ENCODE results near the gene PUS7L. TPM values are rescaled to one million over a fixed set of nuclear protein-coding genes. Genes with fewer than 3 reads are reported as not detected.

PUS7L gene
- total RNA-seq, 1 experiment from 2014 or later, result 11.4 TPM

GRCh38 chr12:43742106-43742505 is 16.5 kb downstream of the PUS7L start:
- intact Hi-C loops (cut with micrococcal nuclease; ENCODE audit: unreplicated experiment) (no loop called here), in situ Hi-C loops (cut with HindIII; ENCODE audit: low pct_unique_long_range_greater_than_20kb, low sequenced_read_pairs) (no loop called here)
- Histone ChIP-seq H3K27me3 (ENCODE audit: control insufficient read depth, insufficient read depth, low read length) (no peaks in the 10 kb centered on the region), H3K4me3 (ENCODE audit: low read depth in 2 of 2, low read length in 2 of 2) (no peak overlapping the region), H3K4me1 (ENCODE audit: control insufficient read depth, insufficient read depth, low read length) (no peaks in the 10 kb centered on the region), H3K27ac (ENCODE audit: low read length) (no peak overlapping the region), H3K9me3 (ENCODE audit: control insufficient read depth, insufficient read depth, low read depth, low read length) (no peaks in the 10 kb centered on the region), H3K36me3 (ENCODE audit: control insufficient read depth, insufficient read depth, low read length) (peaks cover 5% of the 10 kb centered on the region)
- POLR2A ChIA-PET, result no interaction called here
- ATAC-seq (no peak), DNase-seq (ENCODE audit: low read depth, low spot score) (no peak)
- no peak for TF ChIP-seq TCF7L2 (IDR thresholded peaks at IDR 0.05; ENCODE audit: low read depth, low read length)
- TF ChIP-seq POLR2AphosphoS5 (IDR thresholded peaks at IDR 0.05; ENCODE audit: low read depth, low read length), result no peak
- TF ChIP-seq REST (IDR thresholded peaks at IDR 0.05; ENCODE audit: insufficient read depth in 1 of 2, low read depth in 2 of 2, low read length in 1 of 2), result no peak
- TF ChIP-seq SIN3A (IDR thresholded peaks at IDR 0.05; ENCODE audit: borderline replicate concordance, insufficient read depth, low read depth, low read length), result no peak
- TF ChIP-seq, protein P1, sequence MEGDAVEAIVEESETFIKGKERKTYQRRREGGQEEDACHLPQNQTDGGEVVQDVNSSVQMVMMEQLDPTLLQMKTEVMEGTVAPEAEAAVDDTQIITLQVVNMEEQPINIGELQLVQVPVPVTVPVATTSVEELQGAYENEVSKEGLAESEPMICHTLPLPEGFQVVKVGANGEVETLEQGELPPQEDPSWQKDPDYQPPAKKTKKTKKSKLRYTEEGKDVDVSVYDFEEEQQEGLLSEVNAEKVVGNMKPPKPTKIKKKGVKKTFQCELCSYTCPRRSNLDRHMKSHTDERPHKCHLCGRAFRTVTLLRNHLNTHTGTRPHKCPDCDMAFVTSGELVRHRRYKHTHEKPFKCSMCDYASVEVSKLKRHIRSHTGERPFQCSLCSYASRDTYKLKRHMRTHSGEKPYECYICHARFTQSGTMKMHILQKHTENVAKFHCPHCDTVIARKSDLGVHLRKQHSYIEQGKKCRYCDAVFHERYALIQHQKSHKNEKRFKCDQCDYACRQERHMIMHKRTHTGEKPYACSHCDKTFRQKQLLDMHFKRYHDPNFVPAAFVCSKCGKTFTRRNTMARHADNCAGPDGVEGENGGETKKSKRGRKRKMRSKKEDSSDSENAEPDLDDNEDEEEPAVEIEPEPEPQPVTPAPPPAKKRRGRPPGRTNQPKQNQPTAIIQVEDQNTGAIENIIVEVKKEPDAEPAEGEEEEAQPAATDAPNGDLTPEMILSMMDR (IDR thresholded peaks at IDR 0.05), result no peak
- BruUV-seq (replicated peaks), result no TSS peak
- CTCF ChIA-PET, result no interaction called here

DNA sequence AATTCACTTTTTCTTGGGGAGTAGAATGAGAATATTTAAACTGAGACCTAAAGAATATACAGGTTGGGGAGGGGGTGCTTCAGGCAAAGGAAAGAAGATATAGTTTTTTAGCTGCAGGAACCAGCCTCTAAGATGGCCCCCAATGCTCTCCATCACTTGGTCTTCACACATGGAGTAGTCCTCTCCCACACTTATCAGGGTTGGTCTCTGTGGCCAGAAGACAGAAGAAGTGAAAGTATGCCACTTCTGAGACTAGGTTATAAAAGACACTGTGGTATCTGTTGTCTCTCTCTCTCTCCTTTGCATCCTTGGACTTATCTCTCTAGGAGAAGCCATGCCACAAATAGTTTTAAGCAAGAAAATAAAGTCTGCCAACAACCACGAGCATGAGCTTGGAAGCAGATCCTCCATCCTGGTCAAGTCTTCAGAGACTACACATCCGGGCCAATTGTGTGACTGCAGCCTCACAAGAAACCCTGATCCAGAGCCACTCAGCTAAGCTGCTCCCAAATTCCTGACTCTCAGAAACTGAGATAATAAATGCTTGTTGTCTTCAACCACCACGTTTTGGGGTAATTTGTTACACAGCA is 18.0 kb downstream of the PUS7L start:
- Histone ChIP-seq H3K9me3 (ENCODE audit: control insufficient read depth, insufficient read depth, low read depth, low read length) (no peaks in the 10 kb centered on the region), H3K4me3 (ENCODE audit: low read depth in 2 of 2, low read length in 2 of 2) (no peak overlapping the region), H3K27me3 (ENCODE audit: control insufficient read depth, insufficient read depth, low read length) (no peaks in the 10 kb centered on the region), H3K27ac (ENCODE audit: low read length) (no peak overlapping the region), H3K4me1 (ENCODE audit: control insufficient read depth, insufficient read depth, low read length) (no peaks in the 10 kb centered on the region), H3K36me3 (ENCODE audit: control insufficient read depth, insufficient read depth, low read length) (peaks cover 5% of the 10 kb centered on the region)
- TF ChIP-seq, protein P1 (IDR thresholded peaks at IDR 0.05), result no peak
- TF ChIP-seq POLR2AphosphoS5 (IDR thresholded peaks at IDR 0.05; ENCODE audit: low read depth, low read length) (no peak), TCF7L2 (IDR thresholded peaks at IDR 0.05; ENCODE audit: low read depth, low read length) (no peak), REST (IDR thresholded peaks at IDR 0.05; ENCODE audit: insufficient read depth in 1 of 2, low read depth in 2 of 2, low read length in 1 of 2) (no peak), SIN3A (IDR thresholded peaks at IDR 0.05; ENCODE audit: borderline replicate concordance, insufficient read depth, low read depth, low read length) (no peak)
- ChIA-PET CTCF (no interaction called here), POLR2A (no interaction called here)
- ATAC-seq (no peak), DNase-seq (ENCODE audit: low read depth, low spot score) (no peak)
- intact Hi-C loops (cut with micrococcal nuclease; ENCODE audit: unreplicated experiment), result no loop called here
- in situ Hi-C loops (cut with HindIII; ENCODE audit: low pct_unique_long_range_greater_than_20kb, low sequenced_read_pairs), result no loop called here
- no TSS peak for BruUV-seq (replicated peaks)

All from Panc1 (cell line).